LoVo (cell line): Measurements from ENCODE around the gene CIT.
"Not testable (repeated sequence)": the region's sequence is repeated elsewhere in the genome, so short reads cannot be mapped to it uniquely, and the experiment has no call there.

Experiments
- DNase-seq: peaks from one replicate; pipeline ENCODE4 v3.0.0-alpha.2; 2016; ENCODE audit warnings: low spot score

Gene CIT

GRCh38 chr12:119876761-119877638 lies at the start of gene CIT:
CIT (minus strand) TSS chr12:119877320; CDS start chr12:119876168, 1,152 bp downstream.
- peak; percentile 98 for DNase-seq

GRCh38 chr12:119925269-119925668 lies 48.1 kb upstream of the CIT start:
- no peak for DNase-seq

- no peak for DNase-seq
Measured at GRCh38 chr12:119920064-119920463, 42.9 kb upstream of the CIT start.

GRCh38 chr12:119915894-119916510 lies 38.9 kb upstream of the CIT start:
- no peak for DNase-seq

- no peak for DNase-seq
Measured at GRCh38 chr12:119914666-119915065, 37.5 kb upstream of the CIT start.

- DNase-seq: no peak
Measured at GRCh38 chr12:119913536-119914330, 36.6 kb upstream of the CIT start.

- no peak for DNase-seq
Measured at GRCh38 chr12:119911182-119911581, 34.1 kb upstream of the CIT start.

GRCh38 chr12:119910586-119910985 lies 33.5 kb upstream of the CIT start:
- no peak for DNase-seq

- peak; percentile 89 for DNase-seq
Measured at GRCh38 chr12:119902084-119902509, 25.0 kb upstream of the CIT start.

GRCh38 chr12:119901670-119902069 lies 24.6 kb upstream of the CIT start:
- DNase-seq: no peak

- no peak for DNase-seq
Measured at GRCh38 chr12:119894916-119895315, 17.8 kb upstream of the CIT start.

- not testable (repeated sequence) for DNase-seq
Measured at GRCh38 chr12:119892611-119893010, 15.5 kb upstream of the CIT start.

GRCh38 chr12:119885549-119885948 lies 8.4 kb upstream of the CIT start:
- no peak for DNase-seq

GRCh38 chr12:119883791-119884190 lies 6.7 kb upstream of the CIT start:
- DNase-seq: not testable (repeated sequence)

GRCh38 chr12:119883237-119883636 lies 6.1 kb upstream of the CIT start:
- no peak for DNase-seq

GRCh38 chr12:119877639-119877948 lies 474 bp upstream of the CIT start:
- DNase-seq: no peak

- DNase-seq: no peak
Measured at GRCh38 chr12:119870457-119870856, 6.7 kb downstream of the CIT start.

GRCh38 chr12:119869720-119870119 lies 7.4 kb downstream of the CIT start:
- DNase-seq: peak; percentile 47

GRCh38 chr12:119868992-119869391 lies 8.1 kb downstream of the CIT start:
- DNase-seq: no peak

GRCh38 chr12:119864591-119864990 lies 12.5 kb downstream of the CIT start:
- DNase-seq: no peak

- no peak for DNase-seq
Measured at GRCh38 chr12:119859241-119859640, 17.9 kb downstream of the CIT start.

- no peak for DNase-seq
Measured at GRCh38 chr12:119857041-119857591, 20.0 kb downstream of the CIT start.
